Measurements from ENCODE around the gene XYLT2.
A peak's percentile ranks its signal among the peaks of the same experiment; 100 is the strongest.

GRCh38 chr17:50297407-50297865, 48.5 kb upstream of the XYLT2 start:
- TF ChIP-seq, protein P1, sequence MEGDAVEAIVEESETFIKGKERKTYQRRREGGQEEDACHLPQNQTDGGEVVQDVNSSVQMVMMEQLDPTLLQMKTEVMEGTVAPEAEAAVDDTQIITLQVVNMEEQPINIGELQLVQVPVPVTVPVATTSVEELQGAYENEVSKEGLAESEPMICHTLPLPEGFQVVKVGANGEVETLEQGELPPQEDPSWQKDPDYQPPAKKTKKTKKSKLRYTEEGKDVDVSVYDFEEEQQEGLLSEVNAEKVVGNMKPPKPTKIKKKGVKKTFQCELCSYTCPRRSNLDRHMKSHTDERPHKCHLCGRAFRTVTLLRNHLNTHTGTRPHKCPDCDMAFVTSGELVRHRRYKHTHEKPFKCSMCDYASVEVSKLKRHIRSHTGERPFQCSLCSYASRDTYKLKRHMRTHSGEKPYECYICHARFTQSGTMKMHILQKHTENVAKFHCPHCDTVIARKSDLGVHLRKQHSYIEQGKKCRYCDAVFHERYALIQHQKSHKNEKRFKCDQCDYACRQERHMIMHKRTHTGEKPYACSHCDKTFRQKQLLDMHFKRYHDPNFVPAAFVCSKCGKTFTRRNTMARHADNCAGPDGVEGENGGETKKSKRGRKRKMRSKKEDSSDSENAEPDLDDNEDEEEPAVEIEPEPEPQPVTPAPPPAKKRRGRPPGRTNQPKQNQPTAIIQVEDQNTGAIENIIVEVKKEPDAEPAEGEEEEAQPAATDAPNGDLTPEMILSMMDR (IDR thresholded peaks at IDR 0.05; ENCODE audit: extremely low read depth in 1 of 2, insufficient read depth in 1 of 2, low read depth in 1 of 2, low read length in 2 of 2): peak; percentile 88 to 91
- TF ChIP-seq POLR2AphosphoS5 (IDR thresholded peaks at IDR 0.05; ENCODE audit: insufficient read depth, low read depth, low read length): no peak
- no peak for TF ChIP-seq MYC (IDR thresholded peaks at IDR 0.05; ENCODE audit: low read depth, low read length)
- no peak for TF ChIP-seq EZH2 (IDR thresholded peaks at IDR 0.05; ENCODE audit: borderline replicate concordance, low read depth, low read length, severe bottlenecking)
